ENCODE results near the gene GNG10. TPM values are rescaled to one million over a fixed set of nuclear protein-coding genes. Genes with fewer than 3 reads are reported as not detected.
"Not testable (repeated sequence)": the region's sequence is repeated elsewhere in the genome, so short reads cannot be mapped to it uniquely, and the experiment has no call there.

GNG10 gene
- total RNA-seq (ENCODE audit: low replicate concordance) = 32.6 and 62.2 TPM in 2 replicates
- long read RNA-seq, transcript GNG10-201 (3 exons, 1,491 nt) = major isoform, 499 of 500 reads
- long read RNA-seq, partial matches to known transcripts = 0 of 500 reads
- long read RNA-seq, other reads (novel, unspliced or antisense) = 1 of 500 reads

- Mint-ChIP-seq H3K9me3 (no peaks in the 10 kb centered on the region), H3K4me1 (ENCODE audit: unreplicated experiment) (peaks cover 18% of the 10 kb centered on the region), H3K36me3 (peaks cover 13% of the 10 kb centered on the region), H3K27me3 (no peaks in the 10 kb centered on the region), H3K4me3 (peak within 1 kb of the TSS; percentile 98), H3K27ac (peak within 1 kb of the TSS; percentile 95)
- peak; percentile 75 for DNase-seq (ENCODE audit: extremely low spot score, unreplicated experiment)
- TF ChIP-seq, protein P1, sequence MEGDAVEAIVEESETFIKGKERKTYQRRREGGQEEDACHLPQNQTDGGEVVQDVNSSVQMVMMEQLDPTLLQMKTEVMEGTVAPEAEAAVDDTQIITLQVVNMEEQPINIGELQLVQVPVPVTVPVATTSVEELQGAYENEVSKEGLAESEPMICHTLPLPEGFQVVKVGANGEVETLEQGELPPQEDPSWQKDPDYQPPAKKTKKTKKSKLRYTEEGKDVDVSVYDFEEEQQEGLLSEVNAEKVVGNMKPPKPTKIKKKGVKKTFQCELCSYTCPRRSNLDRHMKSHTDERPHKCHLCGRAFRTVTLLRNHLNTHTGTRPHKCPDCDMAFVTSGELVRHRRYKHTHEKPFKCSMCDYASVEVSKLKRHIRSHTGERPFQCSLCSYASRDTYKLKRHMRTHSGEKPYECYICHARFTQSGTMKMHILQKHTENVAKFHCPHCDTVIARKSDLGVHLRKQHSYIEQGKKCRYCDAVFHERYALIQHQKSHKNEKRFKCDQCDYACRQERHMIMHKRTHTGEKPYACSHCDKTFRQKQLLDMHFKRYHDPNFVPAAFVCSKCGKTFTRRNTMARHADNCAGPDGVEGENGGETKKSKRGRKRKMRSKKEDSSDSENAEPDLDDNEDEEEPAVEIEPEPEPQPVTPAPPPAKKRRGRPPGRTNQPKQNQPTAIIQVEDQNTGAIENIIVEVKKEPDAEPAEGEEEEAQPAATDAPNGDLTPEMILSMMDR (conservative IDR thresholded peaks at IDR 0.05) = no peak
Measured at GRCh38 chr9:111661150-111661801, at the start of gene GNG10. Gene GNG10, plus strand, starts transcription at chr9:111661605. Its CDS starts 30 bp downstream, at chr9:111661635.

DNA sequence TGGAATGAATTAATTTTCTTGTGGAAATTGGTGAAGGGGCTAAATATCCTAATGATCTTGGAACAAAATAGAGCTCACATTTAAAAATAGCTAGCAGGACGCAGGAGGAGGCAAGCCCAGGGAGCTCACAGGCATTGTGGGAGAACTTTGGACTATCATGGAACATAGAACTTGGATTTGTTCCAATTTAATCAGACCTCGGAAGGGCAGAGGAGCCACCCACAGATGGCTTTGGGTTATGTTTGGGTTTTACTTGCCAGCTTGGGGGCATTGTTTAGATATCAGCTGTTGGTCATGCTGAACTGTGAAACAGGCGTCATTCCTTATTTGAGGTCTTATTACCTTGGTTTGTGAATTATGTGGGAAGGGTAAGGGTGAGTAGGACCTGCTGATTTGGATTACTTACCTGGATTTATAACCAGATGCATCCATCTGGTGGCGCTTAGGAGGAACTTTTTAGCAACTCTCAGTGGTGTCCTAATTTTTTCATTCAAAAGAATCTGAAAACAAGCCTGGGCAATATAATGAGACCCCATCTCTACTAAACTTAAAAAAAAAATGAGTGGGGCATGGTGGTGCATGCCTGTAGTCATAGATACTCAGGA, 47.9 kb upstream of the GNG10 start:
- H3K27me3 Mint-ChIP-seq = peaks cover 3% of the 10 kb centered on the region
- H3K36me3 Mint-ChIP-seq = no peaks in the 10 kb centered on the region
- DNase-seq (ENCODE audit: extremely low spot score, unreplicated experiment) = no peak
- H3K27ac Mint-ChIP-seq = no peak overlapping the region
- H3K4me3 Mint-ChIP-seq = no peak overlapping the region
- H3K9me3 Mint-ChIP-seq = no peaks in the 10 kb centered on the region
- peaks cover 8% of the 10 kb centered on the region for H3K4me1 Mint-ChIP-seq (ENCODE audit: unreplicated experiment)
- TF ChIP-seq, protein P1 (conservative IDR thresholded peaks at IDR 0.05) = no peak

DNA sequence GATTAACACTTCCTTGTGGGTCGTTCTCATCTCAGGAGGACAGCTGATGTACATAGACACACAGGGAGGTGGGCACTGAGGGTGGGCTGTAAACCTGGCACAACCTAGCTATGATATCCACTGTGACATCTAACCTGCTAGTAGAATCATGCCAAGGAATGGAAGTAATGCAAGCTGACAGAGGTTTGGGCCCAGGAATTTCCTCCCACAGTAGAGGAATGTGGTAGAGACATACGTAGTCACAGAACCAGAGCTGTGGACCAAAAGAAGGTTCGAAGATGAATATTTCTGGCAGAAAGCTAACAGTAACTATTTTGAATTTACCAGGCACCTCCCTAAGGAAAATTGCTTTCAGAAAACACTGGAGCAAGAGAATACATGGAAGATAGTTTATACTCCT, 45.5 kb upstream of the GNG10 start:
- TF ChIP-seq, protein P1 (conservative IDR thresholded peaks at IDR 0.05) = no peak
- Mint-ChIP-seq H3K27me3 (no peaks in the 10 kb centered on the region), H3K27ac (peak overlapping the region; percentile 2), H3K9me3 (no peaks in the 10 kb centered on the region), H3K4me1 (ENCODE audit: unreplicated experiment) (peaks cover 6% of the 10 kb centered on the region), H3K36me3 (no peaks in the 10 kb centered on the region), H3K4me3 (no peak overlapping the region)
- no peak for DNase-seq (ENCODE audit: extremely low spot score, unreplicated experiment)

DNA sequence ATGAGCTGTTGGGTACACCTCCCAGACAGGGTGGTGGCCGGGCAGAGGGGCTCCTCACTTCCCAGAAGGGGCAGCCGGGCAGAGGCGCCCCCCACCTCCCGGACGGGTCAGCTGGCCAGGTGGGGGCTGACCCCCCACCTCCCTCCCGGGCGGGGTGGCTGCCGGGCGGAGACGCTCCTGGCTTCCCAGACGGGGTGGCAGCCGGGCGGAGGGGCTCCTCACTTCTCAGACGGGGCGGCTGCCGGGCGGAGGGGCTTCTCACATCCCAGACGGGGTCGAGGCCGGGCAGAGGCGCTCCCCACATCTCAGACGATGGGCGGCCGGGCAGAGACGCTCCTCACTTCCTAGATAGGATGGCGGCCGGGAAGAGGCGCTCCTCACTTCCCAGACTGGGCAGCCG, 44.1 kb upstream of the GNG10 start:
- H3K27ac Mint-ChIP-seq; H3K4me1 Mint-ChIP-seq (ENCODE audit: unreplicated experiment); H3K27me3 Mint-ChIP-seq; H3K36me3 Mint-ChIP-seq; H3K4me3 Mint-ChIP-seq; H3K9me3 Mint-ChIP-seq; DNase-seq (ENCODE audit: extremely low spot score, unreplicated experiment): not testable (repeated sequence)

- DNase-seq (ENCODE audit: extremely low spot score, unreplicated experiment) = no peak
- TF ChIP-seq, protein P1 (conservative IDR thresholded peaks at IDR 0.05) = peak; percentile 71
- Mint-ChIP-seq H3K9me3 (no peaks in the 10 kb centered on the region), H3K27me3 (no peaks in the 10 kb centered on the region), H3K4me3 (no peak overlapping the region), H3K27ac (no peak overlapping the region), H3K36me3 (no peaks in the 10 kb centered on the region), H3K4me1 (ENCODE audit: unreplicated experiment) (no peaks in the 10 kb centered on the region)
Measured at GRCh38 chr9:111621895-111622480, 39.4 kb upstream of the GNG10 start.

- Mint-ChIP-seq H3K4me3 (no peak overlapping the region), H3K4me1 (ENCODE audit: unreplicated experiment) (no peaks in the 10 kb centered on the region), H3K36me3 (no peaks in the 10 kb centered on the region), H3K9me3 (no peaks in the 10 kb centered on the region), H3K27me3 (no peaks in the 10 kb centered on the region), H3K27ac (no peak overlapping the region)
- TF ChIP-seq, protein P1 (conservative IDR thresholded peaks at IDR 0.05) = no peak
- DNase-seq (ENCODE audit: extremely low spot score, unreplicated experiment) = no peak
Measured at GRCh38 chr9:111622626-111623025, 38.8 kb upstream of the GNG10 start.

Measured in type B pancreatic cell (in vitro differentiated cells).